Measurements from ENCODE around the gene TMEM191C.
"Not testable (repeated sequence)": the region's sequence is repeated elsewhere in the genome, so short reads cannot be mapped to it uniquely, and the experiment has no call there.

Gene TMEM191C

DNA sequence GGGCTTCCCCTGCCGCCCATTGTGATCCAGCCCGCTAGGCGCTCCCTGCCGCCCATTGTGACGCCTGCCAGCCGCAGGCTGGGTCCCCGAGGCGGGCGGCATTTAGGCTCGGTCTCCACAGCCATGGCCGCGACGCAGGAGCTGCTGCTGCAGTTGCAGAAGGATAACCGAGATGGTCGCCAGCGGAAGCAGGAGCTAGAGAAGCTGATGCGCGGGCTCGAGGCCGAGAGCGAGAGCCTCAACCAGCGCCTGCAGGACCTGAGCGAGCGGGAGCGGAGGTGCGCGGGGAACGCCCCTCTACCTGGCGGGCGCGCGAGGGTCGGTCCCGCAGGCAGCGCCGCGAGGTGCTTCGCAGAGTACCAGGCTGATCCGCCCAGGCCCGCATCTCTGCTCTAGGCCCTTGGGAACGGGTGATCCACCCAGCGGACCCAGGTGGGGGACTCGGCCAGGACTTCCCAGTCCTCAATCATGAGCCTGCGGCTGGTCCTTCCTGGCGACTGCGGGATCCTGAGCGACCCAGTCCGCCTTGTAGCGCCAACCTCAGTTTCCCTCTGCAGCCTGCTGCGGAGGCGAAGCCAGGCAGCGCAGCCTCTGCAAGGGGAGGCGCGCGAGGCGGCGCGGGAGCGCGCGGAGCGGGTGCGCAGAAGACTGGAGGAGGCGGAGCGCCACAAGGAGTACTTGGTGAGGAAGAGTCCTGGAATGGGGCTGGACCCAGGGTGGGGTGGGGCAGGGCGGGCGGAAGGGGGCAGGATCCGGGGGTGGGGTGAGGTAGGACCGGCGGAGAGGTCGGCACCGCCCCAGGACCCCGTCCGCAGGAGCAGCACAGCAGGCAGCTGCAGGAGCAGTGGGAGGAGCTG, at the start of gene TMEM191C:
TSS of gene TMEM191C (plus strand) at position 51 of the 857 bp plus-strand sequence. CDS start at position 124, 73 bp downstream.
- not testable (repeated sequence) for DNase-seq

DNA sequence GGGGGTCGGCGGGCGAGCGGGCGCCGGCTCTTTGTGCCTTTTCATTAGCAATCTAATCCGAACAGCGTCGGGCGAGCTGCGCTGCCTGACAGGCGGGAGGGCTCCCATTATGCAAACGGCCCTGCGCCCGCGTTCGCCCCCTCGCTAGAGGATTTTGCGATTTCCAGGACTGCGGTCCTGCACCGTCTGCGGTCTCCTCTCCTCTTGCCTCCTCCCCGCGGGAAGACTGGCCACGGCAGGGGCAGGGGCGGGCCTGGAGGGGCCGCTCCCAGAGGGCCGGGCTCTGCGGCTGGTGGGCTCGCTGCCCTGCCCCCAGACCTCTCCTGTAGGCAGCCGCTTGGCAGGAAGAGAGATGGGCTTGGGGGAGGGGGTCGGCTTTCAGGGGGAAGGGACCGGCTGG, 49.3 kb upstream of the TMEM191C start:
- peak; percentile 49 for DNase-seq

DNA sequence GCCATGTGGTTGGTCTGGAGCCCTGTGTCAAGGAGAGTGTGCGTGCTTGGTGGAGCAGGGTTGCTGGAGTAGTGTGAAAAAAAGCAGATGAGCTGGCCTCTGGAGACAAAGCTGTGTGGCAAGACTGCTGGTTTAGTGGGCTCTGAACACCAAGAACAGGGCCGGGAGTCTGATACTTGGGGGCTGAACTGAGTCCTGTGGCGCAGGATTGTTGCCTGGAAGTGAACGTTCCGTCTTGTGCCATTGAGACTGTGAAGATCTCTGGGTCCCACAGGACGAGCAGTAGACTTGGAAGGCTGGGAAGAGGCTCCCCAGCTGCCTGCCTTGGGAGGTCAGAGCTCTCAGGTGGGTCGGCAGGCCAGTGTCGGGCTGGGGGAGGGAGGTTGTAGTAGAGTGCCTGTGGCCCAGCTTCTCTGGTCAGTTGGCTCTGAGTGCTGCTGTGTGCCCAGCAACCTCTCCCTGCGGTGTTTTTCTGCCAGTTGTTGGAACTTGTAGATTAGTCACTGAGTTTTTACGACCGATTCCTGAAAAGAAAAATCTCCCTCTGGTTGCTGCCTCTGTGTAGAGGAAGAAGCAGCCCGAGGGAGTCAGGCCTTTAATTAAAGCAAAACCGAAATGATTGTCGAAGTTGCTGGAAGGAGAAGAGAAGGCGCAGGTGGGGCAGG, 48.1 kb upstream of the TMEM191C start:
- not testable (repeated sequence) for DNase-seq

DNA sequence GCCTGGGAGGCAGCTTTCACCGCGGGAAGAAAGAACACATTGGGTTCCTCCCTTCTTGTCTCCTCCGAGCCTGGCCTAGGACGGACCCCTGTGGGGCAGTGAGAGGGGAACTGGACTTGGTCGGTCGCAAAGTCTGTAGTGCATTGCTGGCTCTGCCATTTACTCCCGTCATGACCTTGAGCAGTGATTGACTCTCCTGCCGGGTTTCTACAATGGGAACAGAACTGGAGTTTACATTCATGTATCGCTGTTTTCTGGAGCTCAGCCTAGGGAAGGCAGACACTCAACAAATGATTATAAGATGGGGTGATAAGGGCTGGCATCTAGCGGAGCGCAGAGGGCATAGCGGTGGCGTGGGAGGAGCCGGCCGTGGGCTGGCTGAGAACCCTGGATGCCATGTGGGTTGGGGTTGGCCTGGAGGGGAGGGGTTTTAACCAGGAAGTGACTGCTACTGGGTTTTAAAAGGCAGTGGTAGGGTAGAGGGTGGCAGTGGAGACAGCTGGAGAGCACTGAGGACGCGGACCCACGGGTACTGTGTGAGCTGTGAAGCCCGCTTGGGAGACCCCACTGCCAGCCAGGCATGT, 46.9 kb upstream of the TMEM191C start:
- not testable (repeated sequence) for DNase-seq

DNA sequence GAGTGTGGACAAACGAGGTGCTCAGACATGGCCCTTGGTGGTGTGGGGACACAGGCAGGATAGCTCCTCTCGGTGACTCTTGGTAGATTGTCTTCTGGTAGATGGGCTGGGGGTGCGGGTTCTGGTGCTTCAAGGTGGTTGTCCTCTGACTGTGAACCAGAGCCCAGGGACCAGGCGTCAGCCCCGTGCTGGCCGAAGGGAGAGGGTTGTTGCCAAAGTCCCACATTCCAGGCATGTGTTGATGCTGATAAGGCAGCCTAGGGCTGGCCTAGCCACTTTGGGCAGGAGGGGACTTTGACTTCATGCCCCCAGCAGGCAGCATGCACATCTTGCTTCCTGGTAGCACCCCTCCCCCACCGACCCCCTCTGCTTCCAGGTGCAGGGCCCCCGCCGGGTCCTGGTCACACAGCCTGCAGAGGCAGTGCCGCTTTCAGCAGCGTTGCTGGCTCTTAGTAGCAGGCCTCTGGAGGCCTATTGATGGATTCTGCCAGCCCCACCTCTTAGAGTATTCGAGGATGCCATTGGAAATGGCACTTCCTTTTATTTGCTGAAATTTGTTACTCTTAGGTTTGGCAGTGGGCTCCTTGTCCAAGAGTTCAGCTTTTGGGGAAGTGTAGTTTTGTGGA, 43.0 kb upstream of the TMEM191C start:
- not testable (repeated sequence) for DNase-seq

DNA sequence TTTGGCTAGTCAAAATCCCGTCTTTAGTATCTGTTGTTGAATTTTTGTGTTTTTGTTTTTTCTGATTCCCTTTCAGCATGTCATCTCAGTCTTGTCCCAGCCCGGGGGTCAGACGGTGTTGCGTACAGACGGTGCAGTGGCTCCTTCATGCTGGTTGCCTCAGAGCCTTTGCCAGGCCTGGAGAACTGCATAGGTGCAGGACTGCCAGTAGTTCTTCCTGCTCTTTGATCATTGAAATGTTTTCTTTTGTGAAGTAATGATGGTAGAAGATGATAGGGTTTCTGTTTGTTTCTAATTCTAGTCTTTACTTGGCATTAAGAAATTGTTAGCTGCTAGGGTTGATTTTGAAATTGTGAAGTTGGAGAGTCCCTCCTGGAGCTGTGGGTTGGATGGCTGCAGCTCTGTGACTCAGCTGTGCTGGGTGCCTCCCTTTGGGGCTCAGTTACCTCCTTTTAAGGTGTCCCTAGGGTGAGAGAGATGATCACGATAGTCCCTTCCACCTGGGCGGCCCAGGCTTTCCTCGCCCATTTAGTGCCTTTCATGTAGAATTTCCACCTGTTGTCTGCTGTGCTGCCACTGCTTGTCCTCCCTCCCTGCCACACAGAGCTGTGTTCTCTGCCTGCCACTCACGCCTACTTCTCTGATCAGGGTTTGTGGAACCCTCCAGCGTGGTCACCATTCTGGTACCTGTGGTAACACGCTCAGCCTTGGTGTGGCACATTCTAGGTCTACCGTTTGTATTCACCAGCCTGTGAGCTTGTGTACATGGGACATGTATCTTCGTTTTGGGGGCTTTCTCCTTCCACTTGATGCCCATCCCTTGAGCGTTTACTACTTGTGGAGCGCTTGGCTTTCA, 32.6 kb upstream of the TMEM191C start:
- DNase-seq: not testable (repeated sequence)

DNA sequence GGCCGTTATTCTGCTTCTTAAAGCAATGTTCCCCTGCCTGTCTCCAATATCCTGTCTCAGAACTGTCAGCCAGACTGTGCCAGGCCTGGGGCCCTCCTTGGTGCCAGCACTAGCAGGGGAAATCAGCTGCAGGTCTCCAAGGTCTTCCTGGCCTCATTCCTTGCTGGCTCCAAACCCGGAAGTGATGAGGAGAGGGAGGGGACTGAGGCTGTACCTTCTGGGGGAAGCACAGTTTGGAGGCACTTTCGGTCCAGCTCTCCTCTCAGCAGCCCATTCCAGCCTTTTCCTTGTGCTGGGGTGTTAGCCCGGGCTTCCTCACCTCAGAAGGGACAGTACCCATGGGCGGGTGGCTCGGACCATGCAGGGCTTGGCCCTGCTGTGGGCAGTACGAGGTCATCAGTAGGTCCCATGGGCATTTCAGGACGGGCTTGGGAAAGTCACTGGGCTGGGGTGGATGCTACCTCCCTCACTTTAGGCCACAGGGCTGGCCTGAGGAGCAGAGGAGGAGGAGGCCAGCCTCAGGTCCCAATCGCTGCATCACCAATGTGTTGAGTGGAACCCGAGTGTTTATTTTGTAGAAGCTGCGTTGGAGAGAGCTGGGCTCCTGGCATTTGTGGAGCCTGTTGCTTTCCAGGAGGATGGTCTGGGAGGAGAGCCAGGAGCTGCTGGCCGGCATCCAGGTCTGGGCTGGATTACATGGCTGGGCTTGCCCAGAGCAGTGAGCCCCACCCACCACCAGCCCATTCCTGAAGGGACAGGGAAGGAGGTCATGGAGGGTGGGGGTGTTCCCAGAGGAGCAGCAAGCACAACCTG, 31.0 kb upstream of the TMEM191C start:
- DNase-seq: not testable (repeated sequence)

DNA sequence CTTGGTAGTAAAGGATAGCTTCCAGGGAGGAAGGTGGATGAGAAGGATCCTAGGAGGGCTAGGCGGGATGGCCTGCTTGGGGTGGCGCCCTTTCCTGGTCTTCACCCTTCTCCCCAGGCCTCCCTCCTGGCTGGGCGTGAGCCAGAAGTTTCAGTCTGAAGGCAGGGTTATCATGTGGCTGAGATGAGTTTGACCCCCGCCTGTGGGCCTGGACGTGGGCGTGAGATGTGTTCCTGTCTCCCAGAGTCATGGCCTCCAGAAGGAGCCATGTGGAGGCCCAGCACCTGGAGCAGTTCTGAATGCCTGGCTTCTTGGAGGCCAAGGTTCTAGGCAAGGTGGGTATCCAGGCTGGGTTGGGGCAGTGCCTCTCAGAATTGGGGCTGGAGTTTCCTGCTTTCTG, 29.2 kb upstream of the TMEM191C start:
- DNase-seq: not testable (repeated sequence)

DNA sequence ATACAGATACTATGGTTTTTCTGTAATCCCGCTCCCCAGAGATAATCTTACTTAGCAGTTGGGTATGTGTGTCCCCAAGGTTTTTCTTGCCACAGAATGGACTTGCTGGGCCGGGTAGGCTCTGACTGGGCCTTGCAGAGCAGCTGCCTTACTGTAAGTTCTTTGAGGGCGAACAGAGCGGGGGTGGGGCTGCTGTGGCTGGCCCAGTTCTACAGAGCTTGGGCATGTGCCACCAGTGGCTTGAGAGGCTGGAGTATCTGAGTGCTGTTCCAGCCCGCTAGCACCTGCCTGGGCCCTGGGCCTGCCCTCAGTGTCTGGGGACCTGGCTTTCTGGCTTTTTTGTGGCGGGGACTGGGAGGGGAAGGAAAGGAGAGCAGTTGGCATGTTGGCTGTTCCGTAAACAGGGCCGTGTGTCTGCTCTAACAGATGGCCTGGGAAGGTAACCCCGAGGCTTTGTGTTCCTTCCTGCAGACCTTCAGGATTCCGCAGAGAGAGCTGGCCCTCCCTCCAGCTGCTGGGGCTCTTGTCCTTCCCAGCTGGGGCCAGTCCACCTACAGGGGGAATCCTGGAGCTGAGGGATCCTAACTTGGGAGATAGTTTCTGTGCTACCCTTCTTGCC, 27.1 kb upstream of the TMEM191C start:
- DNase-seq: not testable (repeated sequence)

DNA sequence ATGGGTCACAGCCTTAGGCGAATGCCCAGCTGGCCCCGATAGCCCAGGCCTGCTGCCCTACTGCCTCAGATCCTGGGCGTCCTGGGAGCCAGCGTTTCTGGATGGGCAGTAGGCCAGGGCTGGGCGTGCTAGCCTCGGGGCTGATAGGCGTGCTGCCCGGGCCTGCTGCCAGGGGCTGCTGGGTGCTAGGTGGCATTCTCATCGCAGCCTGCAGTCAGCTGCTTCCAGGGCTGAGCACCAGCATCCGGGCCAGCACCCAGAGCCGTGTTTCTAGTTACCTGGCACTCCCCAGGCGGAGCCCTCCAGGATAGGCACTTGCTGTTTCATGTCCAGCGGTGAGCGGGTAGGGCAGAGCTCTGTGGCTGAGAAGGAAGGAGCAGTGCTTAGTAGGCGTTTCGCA, 26.5 kb upstream of the TMEM191C start:
- not testable (repeated sequence) for DNase-seq

DNA sequence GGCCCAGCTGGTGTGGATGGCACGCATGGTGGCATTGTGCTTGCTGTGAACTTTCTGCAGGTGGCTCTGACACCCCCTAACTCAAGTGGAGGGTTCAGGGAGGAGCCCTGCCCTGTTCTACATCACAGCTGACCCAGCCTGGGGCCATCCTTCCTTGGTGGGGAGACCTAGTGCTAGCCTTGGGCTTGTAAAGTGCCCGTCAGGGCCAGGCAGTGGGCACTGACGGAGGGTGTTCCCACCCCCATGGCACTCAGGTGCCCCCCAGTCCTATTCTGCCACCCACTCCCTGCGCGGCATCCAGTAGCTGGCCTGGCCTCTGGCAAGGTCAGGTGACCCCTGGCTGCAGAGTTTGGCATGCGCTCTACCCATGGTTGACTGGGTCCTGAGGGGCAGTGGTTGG, 26.0 kb upstream of the TMEM191C start:
- not testable (repeated sequence) for DNase-seq

DNA sequence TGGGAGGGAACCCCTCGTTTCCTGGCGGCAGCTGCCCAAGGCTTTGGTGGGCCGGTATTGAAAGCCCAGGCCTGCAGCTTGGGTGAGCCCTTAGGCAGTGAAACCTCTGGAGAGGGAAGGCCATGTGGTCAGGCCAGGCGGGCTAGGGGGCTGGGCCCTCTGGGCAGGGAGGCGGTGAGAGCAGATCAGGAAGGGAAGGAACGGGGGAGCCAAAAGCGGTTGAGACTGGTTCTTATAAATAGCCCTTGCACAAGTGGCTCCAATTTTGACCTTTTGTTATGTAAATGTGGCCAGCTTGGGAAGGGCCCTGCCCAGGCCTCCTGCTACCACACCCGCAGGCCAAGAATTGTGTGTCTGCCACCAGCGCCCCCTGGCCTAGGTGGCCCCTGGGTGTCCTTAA, 25.1 kb upstream of the TMEM191C start:
- DNase-seq: not testable (repeated sequence)

DNA sequence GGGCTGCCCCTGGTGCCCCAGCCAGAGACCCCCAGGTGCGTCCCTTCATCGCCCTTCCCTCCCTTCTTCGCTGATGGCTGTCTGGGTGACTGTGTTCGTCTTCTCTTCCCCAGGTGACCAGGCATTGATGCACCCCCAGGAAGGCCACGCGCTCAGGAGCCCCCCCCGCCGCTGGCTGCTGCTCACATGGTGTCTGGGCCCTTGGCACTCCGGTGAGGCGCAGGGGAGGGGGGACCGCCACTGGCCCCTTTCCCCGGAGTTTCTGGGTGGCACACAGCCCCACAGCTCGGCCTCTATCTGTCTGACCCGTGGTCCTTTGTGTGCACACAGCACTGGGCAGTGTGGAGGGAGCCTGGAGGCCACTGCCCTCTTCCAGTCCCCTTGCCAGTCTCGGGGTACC, 24.5 kb upstream of the TMEM191C start:
- not testable (repeated sequence) for DNase-seq

DNA sequence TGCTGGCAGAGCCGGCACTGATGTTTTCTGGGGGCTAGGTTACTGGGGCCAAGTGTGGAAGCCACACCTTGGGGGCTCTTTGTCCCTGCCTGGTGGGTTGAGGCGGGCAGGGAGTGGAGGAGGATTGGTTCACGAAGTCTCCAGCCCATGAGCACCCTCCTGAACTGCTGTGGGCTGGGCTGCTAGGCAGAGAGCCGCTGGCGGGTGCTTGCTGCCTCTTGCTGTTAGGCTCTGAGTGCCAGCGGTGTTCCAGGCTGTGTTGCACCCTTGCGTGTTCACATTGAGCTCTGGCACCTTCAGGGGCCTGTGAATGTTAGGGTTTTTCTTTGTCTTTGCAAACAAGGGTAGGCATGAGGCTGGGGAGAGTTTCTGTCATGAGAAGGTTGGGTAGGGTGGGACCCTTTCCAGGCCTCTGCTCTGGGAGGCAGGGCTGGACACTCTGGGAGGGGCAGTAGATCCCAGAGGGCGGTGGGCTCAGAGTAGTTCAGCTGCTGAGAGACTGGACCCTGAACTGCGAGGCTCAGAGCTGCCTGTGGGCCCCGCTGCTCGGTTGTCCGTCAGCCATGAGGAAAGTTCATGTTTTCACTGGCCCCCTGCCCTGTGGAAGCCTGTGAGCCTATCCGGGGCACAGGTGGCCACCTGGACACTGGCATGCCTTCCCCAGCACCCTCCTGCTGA, 24.0 kb upstream of the TMEM191C start:
- no peak for DNase-seq

DNA sequence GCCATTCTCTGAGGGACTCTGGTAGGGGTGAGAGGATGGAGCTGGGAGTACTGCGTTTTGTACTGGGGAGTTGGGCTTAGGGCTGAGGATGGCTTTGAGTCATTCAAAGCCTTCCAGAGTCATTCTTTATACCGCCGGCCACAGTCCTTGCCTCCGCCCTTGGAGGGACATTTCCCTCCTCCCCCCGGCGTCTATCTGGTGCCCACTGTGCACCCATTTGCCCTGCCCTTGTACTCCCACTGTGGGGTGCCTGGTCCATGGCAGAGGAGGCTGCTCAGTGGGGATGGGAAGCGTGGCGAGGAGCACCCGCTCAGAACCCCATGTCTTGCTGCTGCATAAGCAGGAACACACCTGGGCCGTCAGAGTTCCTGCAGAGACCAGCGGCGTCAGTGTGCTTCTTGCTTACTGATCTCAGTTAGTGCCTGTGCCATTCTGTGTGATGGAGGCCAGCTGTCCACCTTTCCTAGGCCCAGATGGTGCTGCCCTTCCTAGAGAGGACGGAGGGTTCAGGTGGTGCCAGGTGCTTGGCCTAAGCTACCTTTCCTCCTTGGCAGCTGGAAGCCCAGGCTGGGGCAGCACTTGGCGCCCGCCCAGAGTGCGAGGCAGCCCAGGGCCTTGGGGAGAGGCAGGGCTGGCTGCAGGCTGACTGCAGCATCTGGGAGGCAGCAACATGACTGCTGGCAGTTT, 23.3 kb upstream of the TMEM191C start:
- no peak for DNase-seq

DNA sequence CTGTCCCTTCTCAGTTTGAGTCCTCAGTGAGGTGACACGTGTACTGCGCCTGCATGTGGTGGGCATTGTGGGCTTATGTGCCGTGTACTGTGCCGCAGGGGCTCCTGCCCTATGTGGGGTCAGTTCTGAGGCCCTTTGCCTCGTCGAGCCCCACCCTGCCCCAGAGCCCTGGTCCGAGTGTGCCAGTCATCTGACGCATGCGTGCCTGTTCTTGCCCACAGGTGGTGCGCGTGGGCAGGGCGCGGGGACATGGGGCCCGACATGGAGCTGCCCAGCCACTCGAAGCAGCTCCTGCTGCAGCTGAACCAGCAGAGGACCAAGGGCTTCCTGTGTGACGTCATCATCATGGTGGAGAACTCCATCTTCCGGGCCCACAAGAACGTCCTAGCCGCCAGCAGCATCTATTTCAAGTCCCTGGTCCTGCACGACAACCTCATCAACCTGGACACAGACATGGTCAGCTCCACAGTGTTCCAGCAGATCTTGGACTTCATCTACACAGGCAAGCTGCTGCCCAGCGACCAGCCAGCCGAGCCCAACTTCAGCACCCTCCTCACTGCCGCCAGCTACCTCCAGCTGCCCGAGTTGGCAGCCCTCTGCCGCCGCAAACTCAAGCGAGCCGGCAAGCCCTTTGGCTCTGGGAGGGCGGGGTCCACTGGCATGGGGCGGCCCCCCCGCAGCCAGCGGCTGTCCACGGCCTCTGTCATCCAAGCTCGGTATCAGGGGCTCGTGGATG, 22.3 kb upstream of the TMEM191C start:
- no peak for DNase-seq

DNA sequence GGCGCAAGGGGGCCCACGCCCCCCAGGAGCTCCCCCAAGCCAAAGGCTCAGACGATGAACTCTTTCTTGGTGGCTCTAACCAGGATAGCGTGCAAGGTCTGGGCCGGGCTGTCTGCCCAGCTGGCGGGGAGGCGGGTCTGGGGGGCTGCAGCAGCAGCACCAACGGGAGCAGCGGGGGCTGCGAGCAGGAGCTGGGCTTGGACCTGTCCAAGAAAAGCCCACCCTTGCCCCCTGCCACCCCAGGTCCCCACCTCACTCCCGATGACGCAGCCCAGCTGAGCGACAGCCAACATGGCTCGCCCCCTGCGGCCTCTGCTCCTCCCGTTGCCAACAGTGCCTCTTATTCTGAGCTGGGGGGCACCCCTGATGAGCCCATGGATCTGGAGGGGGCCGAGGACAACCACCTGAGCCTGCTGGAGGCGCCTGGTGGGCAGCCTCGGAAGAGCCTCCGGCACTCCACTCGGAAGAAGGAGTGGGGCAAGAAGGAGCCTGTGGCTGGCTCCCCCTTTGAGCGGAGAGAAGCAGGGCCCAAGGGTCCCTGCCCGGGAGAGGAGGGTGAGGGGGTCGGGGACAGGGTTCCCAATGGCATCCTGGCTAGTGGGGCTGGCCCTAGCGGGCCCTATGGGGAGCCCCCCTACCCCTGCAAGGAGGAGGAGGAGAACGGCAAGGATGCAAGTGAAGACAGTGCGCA, 21.6 kb upstream of the TMEM191C start:
- DNase-seq: no peak

DNA sequence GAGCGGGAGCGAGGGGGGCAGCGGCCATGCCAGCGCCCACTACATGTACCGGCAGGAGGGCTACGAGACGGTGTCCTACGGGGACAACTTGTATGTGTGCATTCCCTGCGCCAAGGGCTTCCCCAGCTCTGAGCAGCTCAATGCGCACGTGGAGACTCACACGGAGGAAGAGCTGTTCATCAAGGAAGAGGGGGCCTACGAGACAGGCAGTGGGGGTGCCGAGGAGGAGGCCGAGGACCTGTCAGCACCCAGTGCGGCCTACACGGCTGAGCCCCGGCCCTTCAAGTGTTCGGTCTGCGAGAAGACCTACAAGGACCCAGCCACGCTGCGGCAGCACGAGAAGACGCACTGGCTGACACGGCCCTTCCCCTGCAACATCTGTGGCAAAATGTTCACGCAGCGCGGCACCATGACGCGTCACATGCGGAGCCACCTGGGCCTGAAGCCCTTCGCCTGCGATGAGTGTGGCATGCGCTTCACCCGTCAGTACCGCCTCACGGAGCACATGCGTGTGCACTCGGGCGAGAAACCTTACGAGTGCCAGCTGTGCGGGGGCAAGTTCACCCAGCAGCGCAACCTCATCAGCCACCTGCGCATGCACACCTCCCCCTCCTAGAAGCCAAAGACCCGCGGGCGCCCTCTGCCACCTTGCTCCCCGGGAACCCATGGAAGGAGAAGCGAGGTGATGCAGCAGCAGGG, 20.9 kb upstream of the TMEM191C start:
- no peak for DNase-seq

All from stimulated activated CD4-positive, alpha-beta T cell treated with anti-CD3 and anti-CD28 coated beads, Interleukin-15, amount 100 ng/mL, for 24 hours (primary cell).